ENCODE data around the gene CHTF8. TPM values are rescaled to one million over a fixed set of nuclear protein-coding genes. Genes with fewer than 3 reads are reported as not detected.

The CHTF8 gene
- 10 to 100 TPM in 11 of 12 donors, not detected in 1; 45.7 to 94.2 (median 70.8) TPM for polyA plus RNA-seq (ENCODE audit: insufficient read length in 12 of 12)
- long read RNA-seq, donor 1, transcript CHTF8-203 (4 exons, 2,903 nt): minor isoform, 14 of 108 reads
- long read RNA-seq, donor 1, transcript CHTF8-201 (1 exons, 2,561 nt): major isoform, 76 of 108 reads
- long read RNA-seq, donor 1, transcript CHTF8-205 (3 exons, 856 nt): minor isoform, 12 of 108 reads
- long read RNA-seq, donor 1, partial matches to known transcripts: 0 of 108 reads
- long read RNA-seq, donor 1, other reads (novel, unspliced or antisense): 0 of 108 reads
- long read RNA-seq, donor 2, transcript CHTF8-205 (3 exons, 856 nt): minor isoform, 14 of 62 reads
- long read RNA-seq, donor 2, transcript CHTF8-201 (1 exons, 2,561 nt): major isoform, 35 of 62 reads
- long read RNA-seq, donor 2, transcript CHTF8-203 (4 exons, 2,903 nt): minor isoform, 8 of 62 reads
- long read RNA-seq, donor 2, partial matches to known transcripts: 0 of 62 reads
- long read RNA-seq, donor 2, other reads (novel, unspliced or antisense): 0 of 62 reads
- long read RNA-seq, donor 3, transcript CHTF8-203 (4 exons, 2,903 nt): minor isoform, 8 of 38 reads
- long read RNA-seq, donor 3, transcript CHTF8-205 (3 exons, 856 nt): minor isoform, 5 of 38 reads
- long read RNA-seq, donor 3, transcript CHTF8-201 (1 exons, 2,561 nt): major isoform, 18 of 38 reads
- long read RNA-seq, donor 3, partial matches to known transcripts: 5 of 38 reads
- long read RNA-seq, donor 3, other reads (novel, unspliced or antisense): 0 of 38 reads
- long read RNA-seq, donor 4, transcript CHTF8-201 (1 exons, 2,561 nt): major isoform, 16 of 24 reads
- long read RNA-seq, donor 4, transcript CHTF8-205 (3 exons, 856 nt): minor isoform, 5 of 24 reads
- long read RNA-seq, donor 4, partial matches to known transcripts: 0 of 24 reads
- long read RNA-seq, donor 4, other reads (novel, unspliced or antisense): 0 of 24 reads
- long read RNA-seq, donor 5, transcript CHTF8-205 (3 exons, 856 nt): minor isoform, 6 of 81 reads
- long read RNA-seq, donor 5, transcript CHTF8-203 (4 exons, 2,903 nt): minor isoform, 9 of 81 reads
- long read RNA-seq, donor 5, transcript CHTF8-201 (1 exons, 2,561 nt): major isoform, 42 of 81 reads
- long read RNA-seq, donor 5, partial matches to known transcripts: 9 of 81 reads
- long read RNA-seq, donor 5, other reads (novel, unspliced or antisense): 5 of 81 reads
- long read RNA-seq, donor 6, transcript CHTF8-203 (4 exons, 2,903 nt): minor isoform, 7 of 30 reads
- long read RNA-seq, donor 6, transcript CHTF8-201 (1 exons, 2,561 nt): major isoform, 17 of 30 reads
- long read RNA-seq, donor 6, partial matches to known transcripts: 0 of 30 reads
- long read RNA-seq, donor 6, other reads (novel, unspliced or antisense): 0 of 30 reads
- long read RNA-seq, donor 7, transcript CHTF8-203 (4 exons, 2,903 nt): minor isoform, 5 of 21 reads
- long read RNA-seq, donor 7, transcript CHTF8-205 (3 exons, 856 nt): minor isoform, 5 of 21 reads
- long read RNA-seq, donor 7, transcript CHTF8-201 (1 exons, 2,561 nt): major isoform, 9 of 21 reads
- long read RNA-seq, donor 7, partial matches to known transcripts: 0 of 21 reads
- long read RNA-seq, donor 7, other reads (novel, unspliced or antisense): 0 of 21 reads
- long read RNA-seq, donor 8, transcript CHTF8-203 (4 exons, 2,903 nt): minor isoform, 8 of 57 reads
- long read RNA-seq, donor 8, transcript CHTF8-205 (3 exons, 856 nt): minor isoform, 10 of 57 reads
- long read RNA-seq, donor 8, transcript CHTF8-201 (1 exons, 2,561 nt): major isoform, 33 of 57 reads
- long read RNA-seq, donor 8, partial matches to known transcripts: 0 of 57 reads
- long read RNA-seq, donor 8, other reads (novel, unspliced or antisense): 0 of 57 reads
- long read RNA-seq, donor 9, transcript CHTF8-201 (1 exons, 2,561 nt): major isoform, 21 of 27 reads
- long read RNA-seq, donor 9, partial matches to known transcripts: 0 of 27 reads
- long read RNA-seq, donor 9, other reads (novel, unspliced or antisense): 0 of 27 reads
- long read RNA-seq, donor 10, transcript CHTF8-201 (1 exons, 2,561 nt): major isoform, 24 of 46 reads
- long read RNA-seq, donor 10, transcript CHTF8-203 (4 exons, 2,903 nt): minor isoform, 7 of 46 reads
- long read RNA-seq, donor 10, transcript CHTF8-205 (3 exons, 856 nt): minor isoform, 10 of 46 reads
- long read RNA-seq, donor 10, partial matches to known transcripts: 0 of 46 reads
- long read RNA-seq, donor 10, other reads (novel, unspliced or antisense): 0 of 46 reads
- long read RNA-seq, donor 11, transcript CHTF8-205 (3 exons, 856 nt): minor isoform, 18 of 54 reads
- long read RNA-seq, donor 11, transcript CHTF8-203 (4 exons, 2,903 nt): minor isoform, 11 of 54 reads
- long read RNA-seq, donor 11, transcript CHTF8-201 (1 exons, 2,561 nt): major isoform, 20 of 54 reads
- long read RNA-seq, donor 11, partial matches to known transcripts: 0 of 54 reads
- long read RNA-seq, donor 11, other reads (novel, unspliced or antisense): 0 of 54 reads

GRCh38 chr16:69132424-69133252 is at the start of gene CHTF8, which contains the start of gene UTP4:
Gene CHTF8 (minus strand): TSS chr16:69132588. CDS start chr16:69121458, 11,130 bp downstream.
Gene UTP4 (plus strand): TSS chr16:69132649. CDS start chr16:69133460, 811 bp downstream.
- DNase-seq: peak; percentile 87

GRCh38 chr16:69180011-69180338 is 47.6 kb upstream of the CHTF8 start:
- DNase-seq: no peak

- DNase-seq: peak; percentile 86
These were observed 47.1 kb upstream of the CHTF8 start for GRCh38 chr16:69179328-69180010.

- no peak for DNase-seq
These were observed 43.8 kb upstream of the CHTF8 start for GRCh38 chr16:69176033-69176800.

GRCh38 chr16:69171325-69172084 is 39.1 kb upstream of the CHTF8 start:
- peak; percentile 68 for DNase-seq

GRCh38 chr16:69169607-69170352 is 37.4 kb upstream of the CHTF8 start:
- DNase-seq: no peak

GRCh38 chr16:69169051-69169450 is 36.7 kb upstream of the CHTF8 start:
- no peak for DNase-seq

GRCh38 chr16:69166946-69167930 is 34.9 kb upstream of the CHTF8 start:
- no peak for DNase-seq

GRCh38 chr16:69166221-69166833 is 33.9 kb upstream of the CHTF8 start:
- no peak for DNase-seq

- no peak for DNase-seq
These were observed 33.2 kb upstream of the CHTF8 start for GRCh38 chr16:69165584-69165983.

GRCh38 chr16:69160192-69160591 is 27.8 kb upstream of the CHTF8 start:
- no peak for DNase-seq

GRCh38 chr16:69157196-69157595 is 24.8 kb upstream of the CHTF8 start:
- DNase-seq: no peak

- DNase-seq: peak; percentile 89
These were observed 17.9 kb upstream of the CHTF8 start for GRCh38 chr16:69150146-69150865.
